ENCODE data around the gene ETFB. TPM values are rescaled to one million over a fixed set of nuclear protein-coding genes. Genes with fewer than 3 reads are reported as not detected.

Gene ETFB
- total and polyA plus RNA-seq, 10 of the 15 experiments (the other 5 are each of a cell fraction or from before 2014, with no cell fraction given), result 15.1 to 166 (median 87.8) TPM

DNA sequence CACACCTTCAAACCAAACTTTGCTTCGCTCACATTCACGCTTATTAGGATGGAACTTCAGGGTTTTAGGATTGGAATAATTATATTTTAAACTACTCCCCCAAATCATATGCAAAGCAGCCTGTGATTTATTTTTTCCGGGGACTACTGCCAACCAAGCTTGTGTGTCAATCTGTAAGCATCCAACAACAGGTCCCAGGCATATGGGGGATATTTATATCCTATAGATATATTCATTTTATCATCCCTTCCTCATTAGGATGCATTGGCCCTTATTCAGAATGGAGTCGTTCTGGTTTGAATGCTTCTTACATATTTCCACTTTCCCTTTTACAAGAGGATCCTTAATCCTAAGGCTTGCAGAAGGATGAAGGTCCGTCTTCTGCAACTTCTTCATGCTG is 33.0 kb upstream of the ETFB start:
- no peak overlapping the region for H3K4me3 ChIP-seq
- no peak overlapping the region for H3K9ac ChIP-seq (ENCODE audit: control insufficient read depth, insufficient read depth, low read length)
- CTCF ChIA-PET, result interaction anchor here (0.8 to 6.0 kb wide), 18 partner anchors 9 to 263 kb away, joined by 3 to 49 read pairs (median 4); partner anchors contain the start of genes SIGLEC10 and VSIG10L
- in situ Hi-C loops (cut with MboI) (loop anchor here (25.0 kb wide), 1 partner anchor 1138 kb away; the partner anchor contains the start of gene ZNF808), intact Hi-C loops (cut with micrococcal nuclease; ENCODE audit: unreplicated experiment) (no loop called here)
- SMC1A ChIA-PET (ENCODE audit: uncharacterized antibody, unreplicated experiment), result interaction anchor here (0.6 to 6.6 kb wide), 6 partner anchors 9 to 541 kb away, joined by 3 to 43 read pairs (median 4); partner anchors contain the start of genes NKG7 and SIGLEC10
- no peak overlapping the region for H3K27ac ChIP-seq (ENCODE audit: control insufficient read depth, insufficient read depth)
- BruUV-seq (replicated peaks), result no TSS peak
- no peaks in the 10 kb centered on the region for H3K36me3 ChIP-seq (ENCODE audit: control insufficient read depth in 2 of 2, insufficient read depth in 2 of 2, low read length in 1 of 2)
- RAD21 ChIA-PET (ENCODE audit: unreplicated experiment), result interaction anchor here (1.1 to 2.2 kb wide), 3 partner anchors 18 to 305 kb away, joined by 3 to 6 read pairs (median 4); partner anchors contain the start of gene SIGLEC10
- H3K4me2 ChIP-seq (ENCODE audit: control insufficient read depth, insufficient read depth), result no peak overlapping the region
- POLR2A ChIA-PET, result interaction anchor here (0.8 to 1.2 kb wide), 2 partner anchors 18 to 34 kb away, joined by 3 read pairs; partner anchors contain the start of gene SIGLEC10
- DNase-seq (ENCODE audit: low read depth, low spot score) (no peak), FAIRE-seq (no peak), ATAC-seq (no peak)
- H3K27me3 ChIP-seq (replicated peaks in 1 of 2; ENCODE audit: control insufficient read depth in 2 of 2, insufficient read depth in 2 of 2, low read length in 1 of 2), result no peaks in the 10 kb centered on the region
- peaks cover 5% of the 10 kb centered on the region for H3K79me2 ChIP-seq (ENCODE audit: control insufficient read depth, insufficient read depth, low read length)
- no peak overlapping the region for H2AFZ ChIP-seq (ENCODE audit: control insufficient read depth, low read depth, low read length)
- 77% methylated on average over 5 of the region's 5 CpGs for WGBS (ENCODE audit: insufficient coverage, insufficient replicate concordance, low lambda C conversion rate, missing lambda C conversion rate)
- H3K4me1 ChIP-seq (ENCODE audit: control insufficient read depth, insufficient read depth, low read length), result peaks cover 14% of the 10 kb centered on the region
- peaks cover 7% of the 10 kb centered on the region for H3K9me3 ChIP-seq (replicated peaks; ENCODE audit: control insufficient read depth, insufficient read depth, low read length)
- H4K20me1 ChIP-seq (ENCODE audit: control insufficient read depth, insufficient read depth), result no peaks in the 10 kb centered on the region
- TF ChIP-seq, protein P1, sequence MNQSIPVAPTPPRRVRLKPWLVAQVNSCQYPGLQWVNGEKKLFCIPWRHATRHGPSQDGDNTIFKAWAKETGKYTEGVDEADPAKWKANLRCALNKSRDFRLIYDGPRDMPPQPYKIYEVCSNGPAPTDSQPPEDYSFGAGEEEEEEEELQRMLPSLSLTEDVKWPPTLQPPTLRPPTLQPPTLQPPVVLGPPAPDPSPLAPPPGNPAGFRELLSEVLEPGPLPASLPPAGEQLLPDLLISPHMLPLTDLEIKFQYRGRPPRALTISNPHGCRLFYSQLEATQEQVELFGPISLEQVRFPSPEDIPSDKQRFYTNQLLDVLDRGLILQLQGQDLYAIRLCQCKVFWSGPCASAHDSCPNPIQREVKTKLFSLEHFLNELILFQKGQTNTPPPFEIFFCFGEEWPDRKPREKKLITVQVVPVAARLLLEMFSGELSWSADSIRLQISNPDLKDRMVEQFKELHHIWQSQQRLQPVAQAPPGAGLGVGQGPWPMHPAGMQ (IDR thresholded peaks at IDR 0.05; ENCODE audit: borderline replicate concordance), result no peak
- TF ChIP-seq BMI1 (IDR thresholded peaks at IDR 0.05; ENCODE audit: borderline replicate concordance), result no peak
- TF ChIP-seq, protein P2, sequence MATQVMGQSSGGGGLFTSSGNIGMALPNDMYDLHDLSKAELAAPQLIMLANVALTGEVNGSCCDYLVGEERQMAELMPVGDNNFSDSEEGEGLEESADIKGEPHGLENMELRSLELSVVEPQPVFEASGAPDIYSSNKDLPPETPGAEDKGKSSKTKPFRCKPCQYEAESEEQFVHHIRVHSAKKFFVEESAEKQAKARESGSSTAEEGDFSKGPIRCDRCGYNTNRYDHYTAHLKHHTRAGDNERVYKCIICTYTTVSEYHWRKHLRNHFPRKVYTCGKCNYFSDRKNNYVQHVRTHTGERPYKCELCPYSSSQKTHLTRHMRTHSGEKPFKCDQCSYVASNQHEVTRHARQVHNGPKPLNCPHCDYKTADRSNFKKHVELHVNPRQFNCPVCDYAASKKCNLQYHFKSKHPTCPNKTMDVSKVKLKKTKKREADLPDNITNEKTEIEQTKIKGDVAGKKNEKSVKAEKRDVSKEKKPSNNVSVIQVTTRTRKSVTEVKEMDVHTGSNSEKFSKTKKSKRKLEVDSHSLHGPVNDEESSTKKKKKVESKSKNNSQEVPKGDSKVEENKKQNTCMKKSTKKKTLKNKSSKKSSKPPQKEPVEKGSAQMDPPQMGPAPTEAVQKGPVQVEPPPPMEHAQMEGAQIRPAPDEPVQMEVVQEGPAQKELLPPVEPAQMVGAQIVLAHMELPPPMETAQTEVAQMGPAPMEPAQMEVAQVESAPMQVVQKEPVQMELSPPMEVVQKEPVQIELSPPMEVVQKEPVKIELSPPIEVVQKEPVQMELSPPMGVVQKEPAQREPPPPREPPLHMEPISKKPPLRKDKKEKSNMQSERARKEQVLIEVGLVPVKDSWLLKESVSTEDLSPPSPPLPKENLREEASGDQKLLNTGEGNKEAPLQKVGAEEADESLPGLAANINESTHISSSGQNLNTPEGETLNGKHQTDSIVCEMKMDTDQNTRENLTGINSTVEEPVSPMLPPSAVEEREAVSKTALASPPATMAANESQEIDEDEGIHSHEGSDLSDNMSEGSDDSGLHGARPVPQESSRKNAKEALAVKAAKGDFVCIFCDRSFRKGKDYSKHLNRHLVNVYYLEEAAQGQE (IDR thresholded peaks at IDR 0.05; ENCODE audit: low read depth, low read length), result no peak
- TF ChIP-seq ETV6 (conservative IDR thresholded peaks at IDR 0.05 in 1 of 2, IDR thresholded peaks at IDR 0.05 in 1 of 2; ENCODE audit: borderline replicate concordance in 1 of 2, low read depth in 1 of 2), result no peak
- TF ChIP-seq, protein P3, sequence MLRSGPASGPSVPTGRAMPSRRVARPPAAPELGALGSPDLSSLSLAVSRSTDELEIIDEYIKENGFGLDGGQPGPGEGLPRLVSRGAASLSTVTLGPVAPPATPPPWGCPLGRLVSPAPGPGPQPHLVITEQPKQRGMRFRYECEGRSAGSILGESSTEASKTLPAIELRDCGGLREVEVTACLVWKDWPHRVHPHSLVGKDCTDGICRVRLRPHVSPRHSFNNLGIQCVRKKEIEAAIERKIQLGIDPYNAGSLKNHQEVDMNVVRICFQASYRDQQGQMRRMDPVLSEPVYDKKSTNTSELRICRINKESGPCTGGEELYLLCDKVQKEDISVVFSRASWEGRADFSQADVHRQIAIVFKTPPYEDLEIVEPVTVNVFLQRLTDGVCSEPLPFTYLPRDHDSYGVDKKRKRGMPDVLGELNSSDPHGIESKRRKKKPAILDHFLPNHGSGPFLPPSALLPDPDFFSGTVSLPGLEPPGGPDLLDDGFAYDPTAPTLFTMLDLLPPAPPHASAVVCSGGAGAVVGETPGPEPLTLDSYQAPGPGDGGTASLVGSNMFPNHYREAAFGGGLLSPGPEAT (IDR thresholded peaks at IDR 0.05; ENCODE audit: low read depth), result no peak
- TF ChIP-seq YY1 (IDR thresholded peaks at IDR 0.05; ENCODE audit: low read depth, low read length), result no peak
- no peak for TF ChIP-seq ZSCAN29 (IDR thresholded peaks at IDR 0.05)
- TF ChIP-seq CREM (IDR thresholded peaks at IDR 0.05; ENCODE audit: low read depth), result no peak
- no peak for TF ChIP-seq MEF2A (IDR thresholded peaks at IDR 0.05; ENCODE audit: insufficient read depth, low read depth, low read length)
- TF ChIP-seq, protein P4, sequence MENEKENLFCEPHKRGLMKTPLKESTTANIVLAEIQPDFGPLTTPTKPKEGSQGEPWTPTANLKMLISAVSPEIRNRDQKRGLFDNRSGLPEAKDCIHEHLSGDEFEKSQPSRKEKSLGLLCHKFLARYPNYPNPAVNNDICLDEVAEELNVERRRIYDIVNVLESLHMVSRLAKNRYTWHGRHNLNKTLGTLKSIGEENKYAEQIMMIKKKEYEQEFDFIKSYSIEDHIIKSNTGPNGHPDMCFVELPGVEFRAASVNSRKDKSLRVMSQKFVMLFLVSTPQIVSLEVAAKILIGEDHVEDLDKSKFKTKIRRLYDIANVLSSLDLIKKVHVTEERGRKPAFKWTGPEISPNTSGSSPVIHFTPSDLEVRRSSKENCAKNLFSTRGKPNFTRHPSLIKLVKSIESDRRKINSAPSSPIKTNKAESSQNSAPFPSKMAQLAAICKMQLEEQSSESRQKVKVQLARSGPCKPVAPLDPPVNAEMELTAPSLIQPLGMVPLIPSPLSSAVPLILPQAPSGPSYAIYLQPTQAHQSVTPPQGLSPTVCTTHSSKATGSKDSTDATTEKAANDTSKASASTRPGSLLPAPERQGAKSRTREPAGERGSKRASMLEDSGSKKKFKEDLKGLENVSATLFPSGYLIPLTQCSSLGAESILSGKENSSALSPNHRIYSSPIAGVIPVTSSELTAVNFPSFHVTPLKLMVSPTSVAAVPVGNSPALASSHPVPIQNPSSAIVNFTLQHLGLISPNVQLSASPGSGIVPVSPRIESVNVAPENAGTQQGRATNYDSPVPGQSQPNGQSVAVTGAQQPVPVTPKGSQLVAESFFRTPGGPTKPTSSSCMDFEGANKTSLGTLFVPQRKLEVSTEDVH (IDR thresholded peaks at IDR 0.05; ENCODE audit: low read depth, partially characterized antibody), result no peak
- no peak for TF ChIP-seq ZBED1 (IDR thresholded peaks at IDR 0.05; ENCODE audit: borderline replicate concordance)
- TF ChIP-seq FOXM1 (IDR thresholded peaks at IDR 0.05; ENCODE audit: low read depth, low read length), result no peak
